GM18868 (cell line): ENCODE data around the gene PLCXD1.
"Not testable (repeated sequence)": the region's sequence is repeated elsewhere in the genome, so short reads cannot be mapped to it uniquely, and the experiment has no call there.

Experiments used
- ATAC-seq: cut with Tn5 transposase; IDR thresholded peaks from one replicate; pipeline ENCODE4 v1.9.1; 2021; ENCODE audit warnings: mild to moderate bottlenecking, moderate library complexity; ENCODE audit not compliant: unreplicated experiment

The PLCXD1 gene

DNA sequence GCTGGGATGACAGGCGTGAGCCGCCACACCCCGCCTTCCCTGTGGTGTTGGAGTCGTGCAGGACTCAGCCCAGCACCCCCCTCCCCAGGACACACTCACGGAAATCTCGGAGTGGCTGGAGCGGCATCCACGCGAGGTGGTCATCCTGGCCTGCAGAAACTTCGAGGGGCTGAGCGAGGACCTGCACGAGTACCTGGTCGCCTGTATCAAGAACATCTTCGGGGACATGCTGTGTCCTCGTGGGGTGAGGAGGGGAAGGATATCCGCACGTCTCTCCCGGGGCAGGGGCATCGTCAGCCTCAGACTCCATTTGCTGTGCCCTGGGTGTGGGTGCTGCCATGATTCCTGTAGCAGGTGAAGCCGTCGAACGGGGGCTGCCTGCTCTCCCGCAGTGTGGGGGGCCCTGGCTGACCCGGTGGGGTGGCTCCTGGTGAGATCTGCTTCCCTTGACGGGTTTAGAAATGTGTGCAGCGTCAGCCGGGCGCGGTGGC lies 10.3 kb downstream of the PLCXD1 start:
- ATAC-seq = no peak

- ATAC-seq = no peak
These were observed 12.0 kb downstream of the PLCXD1 start for GRCh38 chrX:292900-293897.

- no peak for ATAC-seq
These were observed 14.0 kb downstream of the PLCXD1 start for GRCh38 chrX:295136-295535.

DNA sequence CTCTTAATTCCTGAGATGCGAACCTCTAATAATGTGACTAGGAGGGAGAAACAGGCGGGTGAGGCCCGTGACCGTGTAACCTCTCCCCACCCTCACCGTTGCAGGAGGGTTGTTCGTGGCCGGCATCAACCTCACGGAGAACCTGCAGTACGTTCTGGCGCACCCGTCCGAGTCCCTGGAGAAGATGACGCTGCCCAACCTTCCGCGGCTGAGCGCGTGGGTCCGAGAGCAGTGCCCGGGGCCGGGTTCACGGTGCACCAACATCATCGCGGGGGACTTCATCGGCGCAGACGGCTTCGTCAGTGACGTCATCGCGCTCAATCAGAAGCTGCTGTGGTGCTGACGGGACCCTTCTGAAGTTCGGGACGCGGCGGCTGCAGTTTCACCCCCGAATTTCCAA lies 17.8 kb downstream of the PLCXD1 start:
- no peak for ATAC-seq

- no peak for ATAC-seq
These were observed 19.2 kb downstream of the PLCXD1 start for GRCh38 chrX:300334-300733.

- ATAC-seq = no peak
These were observed 21.8 kb downstream of the PLCXD1 start for GRCh38 chrX:302975-303374.

DNA sequence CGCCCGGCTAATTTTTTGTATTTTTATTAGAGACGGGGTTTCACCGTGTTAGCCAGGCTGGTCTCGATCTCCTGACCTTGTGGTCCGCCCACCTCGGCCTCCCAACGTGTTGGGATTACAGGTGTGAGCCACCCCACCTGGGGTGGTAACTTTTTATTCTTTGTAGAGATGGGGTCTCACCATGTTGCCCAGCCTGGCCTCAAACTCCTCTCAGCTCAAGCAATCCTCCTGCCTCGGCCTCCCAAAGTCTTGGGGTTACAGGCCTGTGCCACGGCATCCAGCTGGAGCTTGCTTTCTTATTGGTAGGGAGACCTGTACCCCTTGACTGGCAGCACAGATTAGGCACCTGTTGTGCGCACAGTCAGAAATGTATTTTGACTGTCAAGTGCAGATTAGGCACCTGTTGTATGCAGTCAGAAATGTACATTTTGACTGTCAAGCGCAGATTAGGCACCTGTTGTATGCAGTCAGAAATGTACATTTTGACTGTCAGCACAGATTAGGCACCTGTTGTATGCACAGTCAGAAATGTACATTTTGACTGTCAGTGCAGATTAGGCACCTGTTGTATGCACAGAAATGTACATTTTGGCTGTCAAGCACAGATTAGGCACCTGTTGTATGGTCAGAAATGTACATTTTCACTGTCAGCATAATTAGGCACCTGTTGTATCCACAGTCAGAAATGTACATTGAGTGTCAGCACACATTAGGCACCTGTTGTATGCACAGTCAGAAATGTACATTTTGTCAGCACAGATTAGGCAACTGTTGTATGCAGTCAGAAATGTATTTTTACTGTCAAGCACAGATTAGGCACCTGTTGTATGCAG lies 24.8 kb downstream of the PLCXD1 start:
- ATAC-seq = not testable (repeated sequence)

DNA sequence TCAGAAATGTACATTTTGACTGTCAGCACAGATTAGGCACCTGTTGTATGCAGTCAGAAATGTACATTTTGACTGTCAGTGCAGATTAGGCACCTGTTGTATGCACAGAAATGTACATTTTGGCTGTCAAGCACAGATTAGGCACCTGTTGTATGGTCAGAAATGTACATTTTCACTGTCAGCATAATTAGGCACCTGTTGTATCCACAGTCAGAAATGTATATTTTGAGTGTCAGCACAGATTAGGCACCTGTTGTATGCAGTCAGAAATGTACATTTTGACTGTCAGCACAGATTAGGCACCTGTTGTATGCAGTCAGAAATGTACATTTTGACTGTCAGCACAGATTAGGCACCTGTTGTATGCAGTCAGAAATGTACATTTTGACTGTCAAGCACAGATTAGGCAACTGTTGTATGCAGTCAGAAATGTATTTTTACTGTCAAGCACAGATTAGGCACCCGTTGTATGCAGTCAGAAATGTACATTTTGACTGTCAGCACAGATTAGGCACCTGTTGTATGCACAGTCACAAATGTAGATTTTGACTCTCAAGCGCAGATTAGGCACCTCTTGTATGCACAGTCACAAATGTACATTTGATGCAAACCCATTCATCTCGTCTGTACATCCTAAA lies 25.6 kb downstream of the PLCXD1 start:
- ATAC-seq = not testable (repeated sequence)

DNA sequence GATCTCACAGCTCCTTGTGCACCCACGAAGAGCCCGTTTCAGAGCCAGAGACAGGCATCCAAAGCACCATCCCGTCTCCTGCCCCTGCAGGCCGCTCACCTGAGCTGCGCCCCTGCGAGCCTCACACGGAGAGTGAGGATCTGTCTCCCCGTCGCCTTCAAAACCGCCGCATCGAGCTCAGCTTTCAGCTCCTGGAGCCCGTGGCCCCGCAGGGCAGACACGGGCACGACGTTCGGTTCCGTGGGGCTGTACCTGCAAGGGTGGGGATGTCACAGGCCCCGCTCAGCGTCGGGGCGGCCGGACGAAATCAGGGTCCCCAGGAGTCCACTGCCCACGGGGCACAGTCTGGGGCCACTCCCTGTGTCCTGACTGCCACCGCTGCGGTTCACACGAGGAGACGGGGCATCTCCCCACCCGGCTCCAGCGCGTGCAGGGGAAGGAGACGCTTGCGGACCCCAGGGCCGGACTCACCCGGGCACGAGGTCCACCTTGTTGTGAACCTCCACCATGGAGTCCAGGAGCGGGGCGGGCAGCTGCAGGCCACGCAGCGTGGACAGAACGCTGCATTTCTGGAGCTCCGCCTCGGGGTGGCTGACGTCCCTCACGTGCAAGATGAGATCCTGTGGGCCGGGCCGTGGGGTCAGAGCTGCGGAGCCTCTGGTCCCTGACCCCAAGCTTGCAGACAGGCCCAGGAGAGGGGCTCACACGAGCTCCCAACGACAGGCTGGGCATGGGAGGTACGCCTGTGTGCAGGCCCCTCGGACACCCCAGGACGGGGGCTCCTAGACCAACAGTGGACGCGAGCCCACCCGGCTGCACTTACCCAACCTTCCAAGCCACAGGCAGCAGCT lies 26.3 kb downstream of the PLCXD1 start:
- ATAC-seq = no peak

- no peak for ATAC-seq
These were observed 27.8 kb downstream of the PLCXD1 start for GRCh38 chrX:308821-309520.

DNA sequence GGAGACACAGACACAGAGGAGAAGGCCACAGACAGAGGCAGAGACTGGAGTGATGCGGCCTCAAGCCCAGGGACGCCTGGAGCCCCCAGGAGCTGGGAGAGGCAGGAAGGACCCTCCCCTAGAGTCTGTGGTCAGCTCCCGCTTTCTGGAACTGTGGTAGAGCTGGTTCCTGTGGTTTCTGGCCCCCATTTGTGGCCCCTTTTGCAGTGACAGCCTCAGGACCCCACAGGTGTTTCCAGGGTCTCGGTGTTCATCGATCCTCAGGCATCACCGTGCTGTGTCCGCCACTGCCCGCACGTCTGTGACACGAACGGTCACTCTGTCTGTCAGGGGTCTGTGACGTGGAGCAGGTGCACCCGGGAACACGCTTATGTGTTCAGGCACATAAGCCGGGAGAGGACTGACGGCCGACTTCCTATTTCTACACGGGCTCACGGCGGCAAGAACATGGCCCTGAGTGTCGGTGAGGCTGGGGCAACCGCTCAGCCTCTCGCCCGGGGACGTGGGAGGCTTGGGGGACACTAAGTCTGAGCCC lies 29.5 kb downstream of the PLCXD1 start:
- ATAC-seq = no peak

GRCh38 chrX:311156-312129 lies 30.3 kb downstream of the PLCXD1 start:
- no peak for ATAC-seq

DNA sequence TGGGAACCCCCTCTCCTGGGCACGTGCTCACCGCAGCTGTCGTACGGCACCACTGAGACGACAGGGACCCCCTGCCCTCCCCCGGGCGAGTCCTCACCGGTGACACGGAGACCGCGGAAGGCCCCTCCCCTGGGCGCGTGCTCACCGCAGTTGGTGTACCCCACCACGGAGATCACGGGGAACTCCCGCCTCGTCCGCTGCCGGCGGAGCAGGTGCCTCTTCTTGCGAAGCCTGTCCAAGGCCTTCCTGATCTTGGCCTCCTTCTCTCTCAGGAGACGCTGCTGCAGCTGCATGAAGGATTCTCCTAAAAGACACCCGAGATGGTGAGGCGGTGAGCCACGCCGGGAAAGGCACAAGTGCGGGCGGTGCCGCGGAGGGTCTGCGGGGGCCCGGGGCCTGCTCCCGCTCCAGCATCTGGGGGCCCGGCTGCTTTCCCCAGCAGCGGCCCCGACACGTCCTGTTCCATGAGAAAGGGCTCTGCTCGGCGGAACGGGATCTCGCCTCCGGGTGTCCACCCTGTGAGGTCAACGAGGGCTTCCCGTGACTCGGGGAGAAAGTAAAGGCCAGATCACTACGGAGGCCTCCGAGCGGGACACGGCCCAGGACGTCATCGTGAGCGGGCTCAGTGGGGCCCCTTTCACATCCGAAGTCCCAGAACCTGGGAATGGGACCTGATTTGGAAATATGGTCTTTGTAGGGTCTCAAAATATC lies 31.6 kb downstream of the PLCXD1 start:
- no peak for ATAC-seq

GRCh38 chrX:313546-313945 lies 32.4 kb downstream of the PLCXD1 start:
- ATAC-seq = no peak

- no peak for ATAC-seq
These were observed 32.9 kb downstream of the PLCXD1 start for GRCh38 chrX:314049-314448.

DNA sequence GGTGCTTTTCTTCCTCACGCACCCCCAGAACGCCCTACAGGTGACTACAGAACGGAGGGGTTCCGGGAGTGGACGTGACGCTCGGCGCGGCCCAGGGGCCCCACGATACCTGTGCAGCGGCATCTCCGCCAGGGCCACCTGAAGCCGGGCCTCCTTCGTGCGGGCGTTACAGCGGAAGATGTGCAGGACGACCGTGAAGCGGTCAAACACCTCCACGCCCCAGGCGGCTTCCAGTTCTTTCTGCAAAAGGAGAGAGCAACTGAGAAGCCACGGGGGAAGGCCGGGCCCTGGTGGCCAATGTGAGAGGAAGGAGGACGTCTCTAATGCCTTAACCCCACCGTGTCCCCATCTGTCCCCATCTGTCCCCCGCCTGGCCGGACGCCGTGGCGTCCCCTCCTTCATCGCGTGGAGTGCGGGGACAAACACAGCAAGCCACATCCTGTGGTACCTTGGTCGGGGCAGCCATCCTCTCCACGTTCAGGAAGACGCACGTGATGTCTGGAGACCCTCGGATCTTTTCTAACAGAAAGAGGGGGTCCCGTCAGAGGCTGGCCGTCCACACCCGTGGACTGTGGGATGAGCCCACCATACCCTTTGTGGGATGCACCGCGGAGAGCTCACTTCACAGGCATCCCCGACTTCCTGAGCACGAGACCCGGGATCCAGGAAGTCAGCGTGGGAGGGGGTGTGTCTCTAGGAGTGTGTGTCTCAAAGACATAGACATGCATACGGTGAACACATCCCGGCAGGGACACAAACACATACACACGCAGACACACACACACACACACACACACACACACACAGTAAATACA lies 33.8 kb downstream of the PLCXD1 start:
- ATAC-seq = no peak
